Right atrium auricular region (tissue), 2 donors: ENCODE data around the gene PDLIM7. TPM values are rescaled to one million over a fixed set of nuclear protein-coding genes. Genes with fewer than 3 reads are reported as not detected.
A peak's percentile ranks its signal among the peaks of the same experiment; 100 is the strongest.

Source experiments
- DNase-seq: peaks from one replicate; pipeline ENCODE4 v3.0.0-alpha.2; 2019; ENCODE audit warnings: low spot score
- H3K27ac ChIP-seq, 2 donors: fragments of 200-600 bp; sonication (generic); 1 replicate in 1 of 2; 2 replicates in 1 of 2; pipeline ENCODE4 v1.5.1; 2016 to 2019
- H3K27me3 ChIP-seq, 2 donors: fragments of 200-600 bp; sonication (generic); one replicate each; pipeline versions ENCODE4 v1.5.1 to v1.6.0; 2017 to 2019
- H3K36me3 ChIP-seq: fragments of 200-600 bp; sonication (generic); one replicate; pipeline ENCODE4 v1.5.1; 2016
- H3K4me1 ChIP-seq, 2 donors: fragments of 200-600 bp; sonication (generic); one replicate each; pipeline versions ENCODE4 v1.5.1 to v1.6.0; 2017 to 2019
- H3K4me3 ChIP-seq, 2 donors: fragments of 200-600 bp; sonication (generic); 1 replicate in 1 of 2; 2 replicates in 1 of 2; pipeline ENCODE4 v1.5.1; 2017 to 2019; ENCODE audit warnings: mild to moderate bottlenecking in 1 of 2, moderate library complexity in 1 of 2
- H3K9me3 ChIP-seq, 2 donors: fragments of 200-600 bp; sonication (generic); one replicate each; pipeline ENCODE4 v1.5.1; 2019
- CTCF ChIP-seq, 2 donors: fragments of 200-600 bp; sonication (generic); IDR thresholded peaks; one replicate each; pipeline ENCODE4 v1.5.1; 2019; ENCODE audit warnings: antibody characterized with exemption in 2 of 2
- total RNA-seq, 2 donors: library from RNA; depleted of rRNA; stranded (reverse); fragments of >200 nt; gene quantifications; one replicate each; pipeline ENCODE4 v1.1.0, GENCODE V29; 2016

The PDLIM7 gene
- total RNA-seq, 2 donors from 2014 or later = 45.8 to 56.0 TPM

GRCh38 chr5:177507596-177508220 is 10.3 kb upstream of the PDLIM7 start:
- Histone ChIP-seq H3K36me3 (peaks cover 21% of the 10 kb centered on the region), H3K27ac (no peak overlapping the region), H3K4me1 (peaks cover 0 to 11% of the 10 kb centered on the region in 2 donors), H3K4me3 (no peak overlapping the region), H3K9me3 (no peaks in the 10 kb centered on the region), H3K27me3 (no peaks in the 10 kb centered on the region)
- DNase-seq = no peak
- TF ChIP-seq CTCF (IDR thresholded peaks at IDR 0.05) = no peak

GRCh38 chr5:177507165-177507564 is 9.8 kb upstream of the PDLIM7 start:
- H3K4me1 ChIP-seq = peaks cover 0 to 11% of the 10 kb centered on the region in 2 donors
- peaks cover 15% of the 10 kb centered on the region for H3K36me3 ChIP-seq
- H3K4me3 ChIP-seq = no peak overlapping the region
- no peak for DNase-seq
- TF ChIP-seq CTCF (IDR thresholded peaks at IDR 0.05) = peak in 1 of 2 donors; percentile 9
- H3K9me3 ChIP-seq = no peaks in the 10 kb centered on the region
- no peak overlapping the region for H3K27ac ChIP-seq
- no peaks in the 10 kb centered on the region for H3K27me3 ChIP-seq

- no peaks in the 10 kb centered on the region for H3K9me3 ChIP-seq
- no peak for TF ChIP-seq CTCF (IDR thresholded peaks at IDR 0.05)
- DNase-seq = no peak
Measured at GRCh38 chr5:177505075-177505474, 7.7 kb upstream of the PDLIM7 start.

GRCh38 chr5:177504086-177505056 is 7.0 kb upstream of the PDLIM7 start:
- H3K27me3 ChIP-seq = no peaks in the 10 kb centered on the region
- no peaks in the 10 kb centered on the region for H3K36me3 ChIP-seq
- H3K9me3 ChIP-seq = no peaks in the 10 kb centered on the region
- TF ChIP-seq CTCF (IDR thresholded peaks at IDR 0.05) = no peak
- DNase-seq = no peak
- H3K27ac ChIP-seq = no peak overlapping the region
- no peak overlapping the region for H3K4me3 ChIP-seq
- H3K4me1 ChIP-seq = peaks cover 0 to 9% of the 10 kb centered on the region in 2 donors

More at GRCh38 chr5:177505075-177505474, 7.7 kb upstream of the PDLIM7 start:
- Histone ChIP-seq H3K27ac (no peak overlapping the region), H3K27me3 (no peaks in the 10 kb centered on the region), H3K36me3 (no peaks in the 10 kb centered on the region), H3K4me3 (no peak overlapping the region), H3K4me1 (peaks cover 0 to 16% of the 10 kb centered on the region in 2 donors)

- no peak for DNase-seq
Measured at GRCh38 chr5:177503351-177504085, 6.1 kb upstream of the PDLIM7 start.

More at GRCh38 chr5:177503351-177504085, 6.1 kb upstream of the PDLIM7 start:
- H3K4me3 ChIP-seq = no peak overlapping the region
- H3K4me1 ChIP-seq = peaks cover 0 to 9% of the 10 kb centered on the region in 2 donors
- H3K27ac ChIP-seq = no peak overlapping the region
- TF ChIP-seq CTCF (IDR thresholded peaks at IDR 0.05) = no peak
- H3K36me3 ChIP-seq = no peaks in the 10 kb centered on the region
- no peaks in the 10 kb centered on the region for H3K27me3 ChIP-seq
- H3K9me3 ChIP-seq = no peaks in the 10 kb centered on the region
